DMS114 treated with DMSO at 0.1 percent for 48 hours (cell line): Measurements from ENCODE around the gene PPP3CB.
A peak's percentile ranks its signal among the peaks of the same experiment; 100 is the strongest.

Source experiments
- DNase-seq: peaks from one replicate; lab custom pipeline; 2025; ENCODE audit not compliant: unreplicated experiment; lab: John Stamatoyannopoulos, UW

PPP3CB gene

GRCh38 chr10:73495884-73496674 is at the start of gene PPP3CB:
PPP3CB (minus strand) TSS chr10:73496024; CDS start chr10:73495889, 135 bp downstream.
- DNase-seq: peak; percentile 94

DNA sequence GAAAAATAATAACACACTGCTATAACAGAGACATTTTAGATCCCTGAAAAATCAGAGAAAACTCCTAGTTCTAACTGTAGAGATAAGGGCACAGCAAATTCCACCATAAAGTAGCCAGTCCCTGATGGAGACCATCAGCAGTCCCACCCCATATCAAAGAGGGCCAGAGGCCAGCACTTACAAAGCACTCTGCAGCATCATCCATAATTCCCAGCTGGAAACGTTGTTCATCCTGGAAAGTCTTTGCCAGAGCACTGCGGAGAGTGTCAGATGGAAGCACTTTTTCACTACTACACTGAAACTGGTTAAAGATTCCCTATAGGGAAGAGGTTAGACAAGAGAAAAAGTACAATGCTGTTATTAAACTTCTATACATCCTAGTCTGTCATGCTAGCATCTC is 49.5 kb upstream of the PPP3CB start:
- DNase-seq: no peak

- no peak for DNase-seq
These were observed 41.9 kb upstream of the PPP3CB start for GRCh38 chr10:73537709-73538108.

DNA sequence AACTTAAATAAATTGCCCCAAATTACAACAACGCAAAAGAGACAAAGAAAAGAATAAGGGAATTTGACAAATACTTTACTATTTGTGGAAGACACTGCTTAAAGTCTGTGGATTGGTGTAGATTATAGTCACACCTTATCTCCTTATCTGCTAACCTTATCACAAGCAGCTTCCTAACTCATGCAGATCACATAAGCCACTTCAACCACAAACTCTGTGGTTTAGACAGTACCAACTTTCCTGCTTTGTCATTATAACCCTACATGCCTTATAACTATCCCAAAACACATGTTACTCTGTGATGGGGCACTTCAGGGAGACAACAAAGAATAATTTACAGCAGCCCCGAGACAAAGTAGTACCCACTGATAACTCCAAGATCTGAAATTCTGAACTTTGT is 41.5 kb upstream of the PPP3CB start:
- no peak for DNase-seq

- DNase-seq: no peak
These were observed 39.0 kb upstream of the PPP3CB start for GRCh38 chr10:73534857-73535256.

DNA sequence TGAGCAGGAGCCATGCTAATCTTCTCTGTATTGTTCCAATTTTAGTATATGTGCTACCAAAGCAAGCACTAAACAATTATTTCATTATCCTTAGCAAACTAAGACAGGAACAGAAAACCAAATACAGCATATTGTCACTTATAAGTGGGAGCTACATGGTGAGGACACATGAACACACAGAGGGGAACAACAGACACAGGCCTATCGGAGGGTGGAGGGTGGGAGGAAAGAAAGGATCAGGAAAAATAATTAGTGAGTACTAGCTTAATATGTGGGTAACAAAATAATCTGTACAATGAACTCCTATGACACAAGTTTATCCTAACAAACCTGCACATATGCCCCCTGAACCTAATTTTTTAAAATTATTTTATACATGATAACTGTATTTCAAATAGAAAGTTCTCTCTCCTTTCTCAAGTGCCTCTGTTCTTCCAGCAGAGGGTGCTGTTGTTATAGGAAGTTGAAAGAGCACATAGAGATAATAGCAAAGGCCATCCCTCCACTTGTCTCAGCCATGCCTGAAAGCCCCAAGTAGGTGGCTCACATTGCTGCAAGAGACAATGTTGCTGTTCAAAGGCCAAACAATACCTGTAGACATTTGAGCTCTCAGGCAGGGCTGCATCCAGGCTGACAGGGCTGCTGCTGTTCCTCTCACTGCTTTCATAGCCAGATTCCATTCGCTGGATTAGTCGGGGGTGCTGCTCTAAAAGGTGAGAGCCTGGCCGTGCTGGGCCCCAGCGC is 33.4 kb upstream of the PPP3CB start:
- peak; percentile 85 for DNase-seq

- no peak for DNase-seq
These were observed 26.4 kb upstream of the PPP3CB start for GRCh38 chr10:73522263-73522662.

- no peak for DNase-seq
These were observed 23.5 kb upstream of the PPP3CB start for GRCh38 chr10:73519336-73519735.

DNA sequence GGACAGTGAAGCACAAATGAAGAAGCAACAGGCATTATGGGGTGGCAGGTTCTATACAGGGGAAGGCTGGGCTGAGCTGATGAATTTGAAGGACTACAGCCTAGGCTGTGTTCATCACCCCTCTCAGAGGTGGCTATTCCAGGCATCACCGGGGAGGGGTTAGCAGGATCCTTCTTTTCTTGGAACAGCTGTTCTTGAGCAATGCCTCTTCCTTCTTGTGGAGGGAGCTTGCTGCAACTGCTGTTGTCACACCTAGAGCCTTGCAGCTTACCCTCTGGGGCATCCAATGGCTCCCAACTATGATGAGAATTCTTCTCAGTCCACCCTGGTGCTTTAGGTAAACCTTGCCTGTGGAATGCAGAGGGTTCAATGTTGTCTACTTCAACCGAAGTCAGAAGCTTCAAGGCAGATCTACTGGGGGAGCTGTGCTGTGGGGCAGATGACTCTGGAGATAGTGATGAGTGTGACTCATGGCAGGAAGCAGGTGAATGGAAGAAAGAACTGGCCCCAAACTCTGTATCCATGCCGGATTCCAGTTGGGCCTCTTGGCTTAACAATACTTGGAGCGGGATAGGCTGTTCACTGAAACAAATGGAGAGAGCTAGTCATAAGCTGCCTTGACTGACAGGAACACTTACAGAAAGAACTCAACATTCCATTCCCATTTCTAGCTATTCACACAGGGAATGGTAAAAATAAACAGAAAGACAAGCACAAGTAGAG is 21.5 kb upstream of the PPP3CB start:
- no peak for DNase-seq

DNA sequence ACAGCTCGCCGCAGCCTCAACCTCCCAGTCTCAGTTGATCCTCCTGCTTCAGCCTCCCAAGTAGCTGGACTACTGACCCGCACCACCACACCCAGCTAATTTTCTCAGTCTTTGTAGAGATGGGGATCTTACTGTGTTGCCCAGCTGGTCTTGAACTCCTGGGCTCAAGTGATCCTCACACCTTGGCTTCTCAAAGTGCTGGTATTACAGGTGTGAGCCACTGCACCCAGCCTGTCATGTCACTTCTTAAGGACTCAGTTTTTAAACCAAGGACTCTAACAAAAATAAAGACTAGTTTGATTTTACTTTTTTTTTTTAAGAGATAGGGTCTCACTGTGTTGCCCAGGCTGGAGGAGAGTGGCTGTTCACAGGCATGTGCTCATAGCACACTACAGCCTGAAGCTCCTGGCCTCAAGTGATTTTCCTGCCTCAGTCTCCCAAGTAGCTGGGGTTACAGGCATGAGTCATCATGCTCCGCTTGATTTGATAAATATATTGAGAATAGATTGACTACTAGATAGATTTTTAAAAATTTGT is 16.5 kb upstream of the PPP3CB start:
- DNase-seq: no peak

DNA sequence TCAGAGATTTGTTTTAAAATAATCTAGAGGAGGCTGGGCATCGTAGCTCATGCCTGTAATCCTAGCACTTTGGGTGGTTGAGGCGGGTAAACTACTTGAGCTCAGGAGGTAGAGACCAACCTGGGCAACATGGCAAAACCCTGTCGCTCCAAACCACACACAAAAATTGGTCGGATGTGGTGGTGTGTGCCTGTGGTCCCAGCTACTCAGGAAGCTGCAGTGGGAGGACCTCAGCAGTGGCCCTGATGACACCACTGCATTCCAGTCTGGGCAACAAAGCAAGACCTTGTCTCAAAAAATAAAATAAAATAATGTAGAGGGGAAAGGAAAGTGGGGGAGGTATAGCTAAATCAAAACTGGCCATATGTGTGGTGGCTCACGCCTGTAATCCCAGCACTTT is 13.9 kb upstream of the PPP3CB start:
- no peak for DNase-seq

GRCh38 chr10:73506491-73506890 is 10.7 kb upstream of the PPP3CB start:
- no peak for DNase-seq

DNA sequence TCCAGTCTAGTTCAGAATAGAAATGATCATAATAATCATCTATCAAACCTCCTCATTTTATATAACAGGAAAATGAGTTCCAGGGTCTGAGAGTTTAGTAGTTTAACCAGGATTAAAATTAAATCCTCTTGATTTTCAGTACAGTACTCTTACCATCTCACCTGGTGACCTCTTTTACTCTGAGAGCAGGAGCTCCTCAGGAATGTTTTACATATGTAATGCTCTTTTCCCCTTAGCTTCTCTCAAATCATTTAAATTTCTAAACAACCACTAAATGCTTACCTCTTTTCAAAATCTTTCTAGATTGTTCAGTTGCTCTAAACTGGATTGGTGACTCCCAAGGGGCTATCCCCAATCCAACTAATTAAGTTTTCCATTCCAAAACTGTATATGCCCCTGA is 10.2 kb upstream of the PPP3CB start:
- no peak for DNase-seq

DNA sequence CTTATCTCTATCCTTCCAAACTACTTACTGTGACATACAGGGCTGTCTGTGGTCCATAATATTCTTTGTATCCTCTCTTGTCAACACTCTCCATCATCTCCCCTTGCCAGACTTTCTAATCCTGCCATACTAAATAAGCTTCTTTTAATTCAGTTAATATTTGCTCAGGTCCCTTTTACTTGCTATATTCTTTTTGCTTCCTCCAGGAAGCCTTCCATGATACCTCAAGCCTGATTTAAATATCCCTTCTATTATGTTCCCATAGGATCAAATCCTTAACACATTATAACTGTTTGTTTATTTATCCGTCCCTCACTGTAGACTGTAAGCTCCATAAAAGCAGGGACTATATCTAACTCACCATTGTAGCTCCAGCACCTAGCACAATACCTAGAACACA is 7.2 kb upstream of the PPP3CB start:
- no peak for DNase-seq

- no peak for DNase-seq
These were observed 5.8 kb upstream of the PPP3CB start for GRCh38 chr10:73501651-73502050.

GRCh38 chr10:73497623-73498022 is 1.8 kb upstream of the PPP3CB start:
- no peak for DNase-seq

GRCh38 chr10:73495226-73495883 is 469 bp downstream of the PPP3CB start:
- DNase-seq: peak; percentile 65

DNA sequence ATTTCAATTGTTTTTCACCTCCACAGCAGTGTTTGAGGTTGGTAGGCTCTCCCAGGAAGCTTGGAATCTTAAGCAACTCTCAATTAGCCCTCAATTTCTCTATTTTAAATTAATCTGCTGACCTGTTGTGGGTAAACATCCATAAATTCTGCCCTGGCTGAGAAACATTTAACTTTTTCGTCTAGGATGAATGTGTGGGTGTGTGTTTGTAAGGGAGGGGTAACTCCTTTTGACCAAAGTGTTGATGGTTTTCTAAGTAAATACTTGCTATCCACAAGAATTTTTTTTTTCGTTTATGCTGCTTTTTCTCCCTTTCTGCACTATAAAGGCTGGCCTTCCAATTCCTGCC is 973 bp downstream of the PPP3CB start:
- no peak for DNase-seq

DNA sequence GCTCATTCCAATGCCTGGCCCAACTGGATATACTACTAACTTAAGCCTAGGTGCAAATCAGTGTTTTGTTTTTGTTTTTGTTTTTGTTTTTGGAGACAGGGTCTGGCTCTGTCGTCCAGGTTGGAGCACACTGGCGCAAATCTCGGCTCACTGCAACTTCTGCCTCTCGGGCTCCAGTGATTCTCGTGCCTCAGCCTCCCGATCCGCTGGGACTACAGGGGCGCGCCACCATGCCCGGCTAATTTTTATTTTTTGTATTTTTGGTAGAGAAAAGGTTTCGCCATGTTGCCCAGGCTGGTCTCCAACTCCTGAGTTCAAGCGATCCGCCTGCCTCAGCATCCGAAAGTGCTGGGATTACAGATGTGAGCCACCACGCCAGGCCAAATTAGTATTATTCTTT is 1.6 kb downstream of the PPP3CB start:
- peak; percentile 41 for DNase-seq

- DNase-seq: peak; percentile 41
These were observed 2.0 kb downstream of the PPP3CB start for GRCh38 chr10:73493781-73494180.

GRCh38 chr10:73486601-73487000 is 9.2 kb downstream of the PPP3CB start:
- no peak for DNase-seq
